ENCODE results near the gene KCNMA1. TPM values are rescaled to one million over a fixed set of nuclear protein-coding genes. Genes with fewer than 3 reads are reported as not detected.
A peak's percentile ranks its signal among the peaks of the same experiment; 100 is the strongest.

The KCNMA1 gene
- total RNA-seq, 3 donors from 2014 or later (not counting 1 experiment from before 2014, with no cell fraction given): 0.40 to 1.8 (median 0.63) TPM

GRCh38 chr10:77392851-77393250, 244.8 kb downstream of the KCNMA1 start:
- peaks cover 6 to 17% of the 10 kb centered on the region in 2 donors for H3K27me3 Mint-ChIP-seq (ENCODE audit: low read depth in 2 of 2)
- no peaks in the 10 kb centered on the region for H3K9me3 Mint-ChIP-seq
- Histone ChIP-seq H3K36me3 (ENCODE audit: control insufficient read depth, insufficient read depth, low read length) (no peaks in the 10 kb centered on the region), H3K27ac (ENCODE audit: low read length) (no peak overlapping the region), H3K27me3 (ENCODE audit: control insufficient read depth, insufficient read depth, low read length) (peaks cover 3% of the 10 kb centered on the region), H3K4me3 (ENCODE audit: low read length) (no peak overlapping the region), H3K9me3 (ENCODE audit: control insufficient read depth, insufficient read depth, low read length) (no peaks in the 10 kb centered on the region), H3K4me1 (ENCODE audit: control insufficient read depth, insufficient read depth, low read length) (no peaks in the 10 kb centered on the region)
- intact Hi-C loops (cut with micrococcal nuclease): no loop called here
- WGBS (ENCODE audit: insufficient coverage): 63% methylated on average over 6 of the region's 6 CpGs
- H3K4me1 Mint-ChIP-seq: no peaks in the 10 kb centered on the region
- H3K27ac Mint-ChIP-seq: no peak overlapping the region
- H3K4me3 Mint-ChIP-seq: no peak overlapping the region
- TF ChIP-seq, protein P1, sequence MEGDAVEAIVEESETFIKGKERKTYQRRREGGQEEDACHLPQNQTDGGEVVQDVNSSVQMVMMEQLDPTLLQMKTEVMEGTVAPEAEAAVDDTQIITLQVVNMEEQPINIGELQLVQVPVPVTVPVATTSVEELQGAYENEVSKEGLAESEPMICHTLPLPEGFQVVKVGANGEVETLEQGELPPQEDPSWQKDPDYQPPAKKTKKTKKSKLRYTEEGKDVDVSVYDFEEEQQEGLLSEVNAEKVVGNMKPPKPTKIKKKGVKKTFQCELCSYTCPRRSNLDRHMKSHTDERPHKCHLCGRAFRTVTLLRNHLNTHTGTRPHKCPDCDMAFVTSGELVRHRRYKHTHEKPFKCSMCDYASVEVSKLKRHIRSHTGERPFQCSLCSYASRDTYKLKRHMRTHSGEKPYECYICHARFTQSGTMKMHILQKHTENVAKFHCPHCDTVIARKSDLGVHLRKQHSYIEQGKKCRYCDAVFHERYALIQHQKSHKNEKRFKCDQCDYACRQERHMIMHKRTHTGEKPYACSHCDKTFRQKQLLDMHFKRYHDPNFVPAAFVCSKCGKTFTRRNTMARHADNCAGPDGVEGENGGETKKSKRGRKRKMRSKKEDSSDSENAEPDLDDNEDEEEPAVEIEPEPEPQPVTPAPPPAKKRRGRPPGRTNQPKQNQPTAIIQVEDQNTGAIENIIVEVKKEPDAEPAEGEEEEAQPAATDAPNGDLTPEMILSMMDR (IDR thresholded peaks at IDR 0.05): no peak
- H3K36me3 Mint-ChIP-seq: no peaks in the 10 kb centered on the region
- ATAC-seq (no peak), DNase-seq (no peak)

DNA sequence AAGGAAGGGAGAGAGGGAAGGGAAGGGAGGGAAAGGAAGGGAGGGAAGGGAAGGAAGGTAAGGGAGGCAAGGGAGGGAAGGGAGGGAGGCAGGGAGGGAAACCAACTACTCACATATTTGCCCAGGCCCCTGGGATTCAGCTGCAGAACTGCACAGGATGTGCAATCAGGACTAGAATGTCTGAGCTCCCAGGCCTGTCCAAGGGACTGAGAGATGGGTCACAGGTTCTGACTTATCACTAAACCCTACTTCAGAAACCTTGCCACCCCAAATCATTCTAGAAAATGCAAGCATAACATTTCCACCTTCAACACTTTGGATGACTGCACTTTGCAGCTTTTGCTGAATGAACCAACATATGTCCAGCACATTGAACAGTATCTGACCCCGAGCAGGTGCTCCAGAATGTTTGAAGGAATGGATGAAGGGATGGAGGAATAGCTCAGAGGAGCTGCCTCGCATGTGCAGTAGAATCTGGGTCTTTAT, 245.3 kb downstream of the KCNMA1 start:
- Histone ChIP-seq H3K4me3 (ENCODE audit: low read length) (no peak overlapping the region), H3K27me3 (ENCODE audit: control insufficient read depth, insufficient read depth, low read length) (peaks cover 3% of the 10 kb centered on the region), H3K36me3 (ENCODE audit: control insufficient read depth, insufficient read depth, low read length) (no peaks in the 10 kb centered on the region), H3K9me3 (ENCODE audit: control insufficient read depth, insufficient read depth, low read length) (no peaks in the 10 kb centered on the region), H3K4me1 (ENCODE audit: control insufficient read depth, insufficient read depth, low read length) (no peaks in the 10 kb centered on the region), H3K27ac (ENCODE audit: low read length) (no peak overlapping the region)
- Mint-ChIP-seq H3K27me3 (ENCODE audit: low read depth in 2 of 2) (peaks cover 6 to 17% of the 10 kb centered on the region in 2 donors), H3K27ac (no peak overlapping the region), H3K9me3 (no peaks in the 10 kb centered on the region), H3K4me1 (no peaks in the 10 kb centered on the region), H3K36me3 (no peaks in the 10 kb centered on the region), H3K4me3 (no peak overlapping the region)
- TF ChIP-seq, protein P1 (IDR thresholded peaks at IDR 0.05): no peak
- DNase-seq: no peak
- WGBS (ENCODE audit: insufficient coverage): 86% methylated on average over 2 of the region's 2 CpGs
- ATAC-seq: no peak
- intact Hi-C loops (cut with micrococcal nuclease): no loop called here

DNA sequence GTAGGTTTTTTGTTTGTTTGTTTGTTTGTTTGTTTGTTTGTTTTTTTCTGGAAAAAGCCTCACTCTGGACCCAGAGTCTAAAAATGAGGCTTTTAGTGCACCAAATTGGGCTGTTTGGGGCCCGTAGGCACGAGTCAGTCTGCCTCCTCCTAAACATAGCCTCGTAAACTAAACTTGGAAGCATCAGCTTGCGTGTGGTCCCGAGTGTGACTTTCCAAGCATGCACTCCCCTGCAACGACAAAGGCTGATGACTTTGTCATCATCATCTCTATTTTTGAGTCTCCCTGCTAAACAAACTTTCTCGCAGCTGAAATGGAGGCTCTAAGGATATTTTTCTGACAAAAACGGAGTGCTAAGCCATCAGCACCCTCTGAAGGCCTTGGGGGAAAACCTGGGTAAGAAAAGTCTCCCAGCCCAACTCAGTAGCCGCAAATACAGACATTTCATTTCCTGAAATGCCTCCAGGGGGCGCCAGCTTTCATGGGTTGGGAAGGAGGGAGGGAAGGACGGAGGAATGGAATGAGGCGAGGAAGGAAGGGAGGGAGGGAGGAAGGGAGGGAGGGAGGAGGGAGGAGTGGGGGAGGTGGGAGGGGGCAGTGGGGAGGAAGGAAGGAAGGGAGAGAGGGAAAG, 245.9 kb downstream of the KCNMA1 start:
- H3K27ac ChIP-seq (ENCODE audit: low read length): no peak overlapping the region
- peaks cover 3% of the 10 kb centered on the region for H3K27me3 ChIP-seq (ENCODE audit: control insufficient read depth, insufficient read depth, low read length)
- TF ChIP-seq, protein P1 (IDR thresholded peaks at IDR 0.05): no peak
- intact Hi-C loops (cut with micrococcal nuclease): no loop called here
- Mint-ChIP-seq H3K9me3 (no peaks in the 10 kb centered on the region), H3K27me3 (ENCODE audit: low read depth in 2 of 2) (peaks cover 3 to 17% of the 10 kb centered on the region in 2 donors), H3K36me3 (no peaks in the 10 kb centered on the region), H3K27ac (no peak overlapping the region), H3K4me3 (no peak overlapping the region), H3K4me1 (peaks cover 3 to 4% of the 10 kb centered on the region in 2 donors)
- H3K4me3 ChIP-seq (ENCODE audit: low read length): no peak overlapping the region
- DNase-seq (peak in 1 of 2 donors; percentile 29), ATAC-seq (no peak)
- H3K9me3 ChIP-seq (ENCODE audit: control insufficient read depth, insufficient read depth, low read length): no peaks in the 10 kb centered on the region
- H3K36me3 ChIP-seq (ENCODE audit: control insufficient read depth, insufficient read depth, low read length): no peaks in the 10 kb centered on the region
- H3K4me1 ChIP-seq (ENCODE audit: control insufficient read depth, insufficient read depth, low read length): peaks cover 2% of the 10 kb centered on the region
- 27% methylated on average over 12 of the region's 12 CpGs for WGBS (ENCODE audit: insufficient coverage)

DNA sequence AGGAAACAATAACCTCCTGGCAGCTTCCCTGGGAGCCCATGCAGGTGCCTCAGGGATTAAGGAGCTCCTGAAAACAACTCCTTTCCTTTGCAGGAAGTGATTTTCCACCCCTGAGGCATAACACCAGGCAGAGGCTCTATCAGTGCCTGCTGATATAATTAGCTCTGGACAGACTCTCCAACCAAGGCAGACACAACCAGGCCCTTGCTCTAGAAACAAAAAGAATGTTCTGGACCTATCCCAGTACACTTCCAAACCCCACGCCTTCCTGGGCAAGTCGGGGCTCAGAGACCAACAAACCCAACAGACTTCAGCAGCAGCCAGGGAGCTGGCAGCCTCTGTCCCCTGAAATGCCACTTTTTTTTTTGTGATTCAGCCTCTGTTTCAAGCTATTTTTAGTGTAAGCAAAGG, 247.1 kb downstream of the KCNMA1 start:
- peaks cover 7 to 8% of the 10 kb centered on the region in 2 donors for H3K4me1 Mint-ChIP-seq
- peaks cover 3% of the 10 kb centered on the region for H3K27me3 ChIP-seq (ENCODE audit: control insufficient read depth, insufficient read depth, low read length)
- H3K36me3 ChIP-seq (ENCODE audit: control insufficient read depth, insufficient read depth, low read length): no peaks in the 10 kb centered on the region
- no peak overlapping the region for H3K27ac ChIP-seq (ENCODE audit: low read length)
- WGBS (ENCODE audit: insufficient coverage): 94% methylated on average over 2 of the region's 2 CpGs
- TF ChIP-seq, protein P1 (IDR thresholded peaks at IDR 0.05): no peak
- H3K4me3 ChIP-seq (ENCODE audit: low read length): no peak overlapping the region
- intact Hi-C loops (cut with micrococcal nuclease): no loop called here
- no peak overlapping the region for H3K4me3 Mint-ChIP-seq
- H3K27me3 Mint-ChIP-seq (ENCODE audit: low read depth in 2 of 2): peaks cover 3 to 5% of the 10 kb centered on the region in 2 donors
- H3K36me3 Mint-ChIP-seq: no peaks in the 10 kb centered on the region
- H3K9me3 ChIP-seq (ENCODE audit: control insufficient read depth, insufficient read depth, low read length): no peaks in the 10 kb centered on the region
- H3K9me3 Mint-ChIP-seq: no peaks in the 10 kb centered on the region
- DNase-seq (no peak), ATAC-seq (no peak)
- peaks cover 4% of the 10 kb centered on the region for H3K4me1 ChIP-seq (ENCODE audit: control insufficient read depth, insufficient read depth, low read length)
- no peak overlapping the region for H3K27ac Mint-ChIP-seq
